WTC11 (cell line): ENCODE results near the gene FBN2. TPM values are rescaled to one million over a fixed set of nuclear protein-coding genes. Genes with fewer than 3 reads are reported as not detected.

Experiments used
- ATAC-seq: fragments of 200-7000 bp; cut with Tn5 transposase; 2 replicates; pipeline ENCODE4 v1.10.0; 2021; ENCODE audit warnings: mild to moderate bottlenecking, moderate library complexity
- CTCF ChIA-PET: fragments of 300-600 bp; sonication (Branson Sonifier 250); formaldehyde crosslinking; loops from one replicate; lab custom pipeline; 2021; ENCODE audit warnings: antibody characterized with exemption; lab: Charles Lee
- POLR2A ChIA-PET: fragments of 350-600 bp; sonication (Branson Sonifier 250); formaldehyde crosslinking; loops from one replicate; lab custom pipeline; 2021; ENCODE audit warnings: antibody characterized with exemption; lab: Charles Lee
- DNase-seq: peaks from one replicate; pipeline ENCODE4 v3.0.0; 2021; ENCODE audit warnings: low spot score
- H3K27ac Mint-ChIP-seq: 2 replicates; pipeline ENCODE4 v1.8.0; 2021; ENCODE audit warnings: mixed read lengths
- H3K27me3 Mint-ChIP-seq: 2 replicates; pipeline ENCODE4 v1.8.0; 2021; ENCODE audit warnings: low read depth, mild to moderate bottlenecking, moderate library complexity, mixed read lengths
- H3K36me3 Mint-ChIP-seq: 2 replicates; pipeline ENCODE4 v1.8.0; 2021; ENCODE audit warnings: mixed read lengths
- H3K4me1 Mint-ChIP-seq: 2 replicates; pipeline ENCODE4 v1.8.0; 2022; ENCODE audit warnings: mixed read lengths
- H3K4me3 Mint-ChIP-seq: 2 replicates; pipeline ENCODE4 v1.8.0; 2021; ENCODE audit warnings: mild to moderate bottlenecking, moderate library complexity, mixed read lengths
- H3K9me3 Mint-ChIP-seq: 2 replicates; pipeline ENCODE4 v1.8.0; 2021; ENCODE audit warnings: mixed read lengths
- MLX ChIP-seq: sonication (generic); formaldehyde crosslinking; IDR thresholded peaks from 2 replicates; pipeline ENCODE4 v1.8.1; 2023; ENCODE audit warnings: mild to moderate bottlenecking, missing genetic modification reagents, moderate library complexity
- NFE2L1 ChIP-seq: sonication (generic); formaldehyde crosslinking; IDR thresholded peaks from 2 replicates; pipeline ENCODE4 v1.8.1; 2023; ENCODE audit warnings: missing genetic modification reagents
- PREB ChIP-seq: sonication (generic); formaldehyde crosslinking; IDR thresholded peaks from 2 replicates; pipeline ENCODE4 v1.8.1; 2022; ENCODE audit warnings: mild to moderate bottlenecking, missing genetic modification reagents, moderate library complexity, borderline replicate concordance
- RORB ChIP-seq: fragments of 250-450 bp; sonication (Bioruptor Pico); IDR thresholded peaks from 2 replicates; pipeline ENCODE4 v1.9.0; 2021; ENCODE audit warnings: mild to moderate bottlenecking
- SMAD3 ChIP-seq: sonication (generic); formaldehyde crosslinking; IDR thresholded peaks from 2 replicates; pipeline ENCODE4 v1.8.0; 2022; ENCODE audit warnings: missing genetic modification reagents, mild to moderate bottlenecking, borderline replicate concordance
- STAT6 ChIP-seq: sonication (generic); formaldehyde crosslinking; conservative IDR thresholded peaks from 2 replicates; pipeline ENCODE4 v1.8.1; 2023; ENCODE audit warnings: mild to moderate bottlenecking, low read depth, missing genetic modification reagents, moderate library complexity
- TEAD1 ChIP-seq: sonication (generic); formaldehyde crosslinking; IDR thresholded peaks from 2 replicates; pipeline ENCODE4 v1.8.0; 2022; ENCODE audit warnings: mild to moderate bottlenecking, missing genetic modification reagents
- TP53 ChIP-seq: sonication (generic); formaldehyde crosslinking; IDR thresholded peaks from 2 replicates; pipeline ENCODE4 v1.8.1; 2023; ENCODE audit warnings: mild to moderate bottlenecking, missing genetic modification reagents
- ZNF416 ChIP-seq: fragments of 250-450 bp; sonication (Bioruptor Pico); IDR thresholded peaks from 2 replicates; pipeline ENCODE4 v1.9.0; 2021; ENCODE audit warnings: mild to moderate bottlenecking, inconsistent platforms
- total RNA-seq: library from RNA; stranded (reverse); gene quantifications from 3 replicates; pipeline ENCODE4 v1.2.3, GENCODE V29; 2021
- TF ChIP-seq, protein P1 (sequence below): sonication (generic); formaldehyde crosslinking; IDR thresholded peaks from 2 replicates; pipeline ENCODE4 v1.8.1; 2022; ENCODE audit warnings: mild to moderate bottlenecking, moderate library complexity, missing genetic modification reagents
- TF ChIP-seq, protein P2 (sequence below): sonication (generic); formaldehyde crosslinking; IDR thresholded peaks from 2 replicates; pipeline ENCODE4 v1.8.1; 2022; ENCODE audit warnings: missing genetic modification reagents, borderline replicate concordance

Gene FBN2
- total RNA-seq, 1 experiment from 2014 or later: 56.7 TPM

- no peak for TF ChIP-seq PREB (CRISPR knock-in tag)
- TF ChIP-seq, protein P1, sequence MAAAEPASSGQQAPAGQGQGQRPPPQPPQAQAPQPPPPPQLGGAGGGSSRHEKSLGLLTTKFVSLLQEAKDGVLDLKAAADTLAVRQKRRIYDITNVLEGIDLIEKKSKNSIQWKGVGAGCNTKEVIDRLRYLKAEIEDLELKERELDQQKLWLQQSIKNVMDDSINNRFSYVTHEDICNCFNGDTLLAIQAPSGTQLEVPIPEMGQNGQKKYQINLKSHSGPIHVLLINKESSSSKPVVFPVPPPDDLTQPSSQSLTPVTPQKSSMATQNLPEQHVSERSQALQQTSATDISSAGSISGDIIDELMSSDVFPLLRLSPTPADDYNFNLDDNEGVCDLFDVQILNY: no peak
- no peak for TF ChIP-seq RORB (CRISPR knock-in tag)
- TF ChIP-seq, all 79 proteins: peak for 0
These were observed 283.3 kb downstream of the FBN2 start (continued) for GRCh38 chr5:128254789-128255188.

GRCh38 chr5:128253880-128254279, 284.2 kb downstream of the FBN2 start:
- Mint-ChIP-seq H3K4me1 (no peaks in the 10 kb centered on the region), H3K27ac (no peak overlapping the region), H3K27me3 (no peaks in the 10 kb centered on the region), H3K9me3 (peaks cover 39% of the 10 kb centered on the region), H3K36me3 (peaks cover 12% of the 10 kb centered on the region), H3K4me3 (no peak overlapping the region)
- ATAC-seq: no peak
- TF ChIP-seq MLX (CRISPR knock-in tag) (no peak), ZNF416 (no peak), NFE2L1 (CRISPR knock-in tag) (no peak), STAT6 (CRISPR knock-in tag) (no peak), TEAD1 (CRISPR knock-in tag) (no peak), SMAD3 (no peak)
- ChIA-PET CTCF (no interaction called here), POLR2A (no interaction called here)
- no peak for DNase-seq

GRCh38 chr5:128253161-128253560, 284.9 kb downstream of the FBN2 start:
- ChIA-PET POLR2A (no interaction called here), CTCF (no interaction called here)
- DNase-seq (no peak), ATAC-seq (no peak)
- no peaks in the 10 kb centered on the region for H3K4me1 Mint-ChIP-seq
- no peak for TF ChIP-seq STAT6 (CRISPR knock-in tag)
- no peak for TF ChIP-seq TP53 (CRISPR knock-in tag)
- TF ChIP-seq, protein P2, sequence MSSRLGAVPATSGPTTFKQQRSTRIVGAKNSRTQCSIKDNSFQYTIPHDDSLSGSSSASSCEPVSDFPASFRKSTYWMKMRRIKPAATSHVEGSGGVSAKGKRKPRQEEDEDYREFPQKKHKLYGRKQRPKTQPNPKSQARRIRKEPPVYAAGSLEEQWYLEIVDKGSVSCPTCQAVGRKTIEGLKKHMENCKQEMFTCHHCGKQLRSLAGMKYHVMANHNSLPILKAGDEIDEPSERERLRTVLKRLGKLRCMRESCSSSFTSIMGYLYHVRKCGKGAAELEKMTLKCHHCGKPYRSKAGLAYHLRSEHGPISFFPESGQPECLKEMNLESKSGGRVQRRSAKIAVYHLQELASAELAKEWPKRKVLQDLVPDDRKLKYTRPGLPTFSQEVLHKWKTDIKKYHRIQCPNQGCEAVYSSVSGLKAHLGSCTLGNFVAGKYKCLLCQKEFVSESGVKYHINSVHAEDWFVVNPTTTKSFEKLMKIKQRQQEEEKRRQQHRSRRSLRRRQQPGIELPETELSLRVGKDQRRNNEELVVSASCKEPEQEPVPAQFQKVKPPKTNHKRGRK (CRISPR knock-in tag): no peak
- H3K4me3 Mint-ChIP-seq: no peak overlapping the region
- peaks cover 39% of the 10 kb centered on the region for H3K9me3 Mint-ChIP-seq
- no peaks in the 10 kb centered on the region for H3K27me3 Mint-ChIP-seq
- no peak overlapping the region for H3K27ac Mint-ChIP-seq
- H3K36me3 Mint-ChIP-seq: peaks cover 12% of the 10 kb centered on the region
